Activated CD8-positive, alpha-beta memory T cell treated with anti-CD3 and anti-CD28 coated beads, Interleukin-2, amount 50 U/mL, for 48 hours (primary cell): Measurements from ENCODE around the gene RFTN1.
"Not testable (repeated sequence)": the region's sequence is repeated elsewhere in the genome, so short reads cannot be mapped to it uniquely, and the experiment has no call there.

Experiments used
- DNase-seq: peaks from one replicate; pipeline ENCODE4 v3.0.0-alpha.2; 2020

The RFTN1 gene

DNA sequence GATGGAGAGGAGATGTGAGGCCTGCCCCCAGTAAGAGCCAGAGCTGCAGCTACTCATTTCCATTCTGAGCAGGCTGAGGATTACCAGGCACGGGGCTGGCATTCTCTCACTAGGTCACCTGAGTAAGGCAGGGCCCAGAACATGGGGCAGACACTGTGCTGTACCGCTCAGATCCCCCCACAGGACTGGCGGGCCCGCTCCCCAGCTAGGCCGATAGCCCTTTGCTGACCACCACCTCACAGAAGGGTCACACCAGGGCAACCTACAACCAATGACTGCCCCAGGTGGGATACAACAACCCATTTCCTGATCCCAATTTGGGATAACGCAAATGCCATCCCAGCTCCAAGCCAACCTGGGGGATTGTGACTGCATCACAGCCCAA is 195.9 kb downstream of the RFTN1 start:
- DNase-seq, result no peak

DNA sequence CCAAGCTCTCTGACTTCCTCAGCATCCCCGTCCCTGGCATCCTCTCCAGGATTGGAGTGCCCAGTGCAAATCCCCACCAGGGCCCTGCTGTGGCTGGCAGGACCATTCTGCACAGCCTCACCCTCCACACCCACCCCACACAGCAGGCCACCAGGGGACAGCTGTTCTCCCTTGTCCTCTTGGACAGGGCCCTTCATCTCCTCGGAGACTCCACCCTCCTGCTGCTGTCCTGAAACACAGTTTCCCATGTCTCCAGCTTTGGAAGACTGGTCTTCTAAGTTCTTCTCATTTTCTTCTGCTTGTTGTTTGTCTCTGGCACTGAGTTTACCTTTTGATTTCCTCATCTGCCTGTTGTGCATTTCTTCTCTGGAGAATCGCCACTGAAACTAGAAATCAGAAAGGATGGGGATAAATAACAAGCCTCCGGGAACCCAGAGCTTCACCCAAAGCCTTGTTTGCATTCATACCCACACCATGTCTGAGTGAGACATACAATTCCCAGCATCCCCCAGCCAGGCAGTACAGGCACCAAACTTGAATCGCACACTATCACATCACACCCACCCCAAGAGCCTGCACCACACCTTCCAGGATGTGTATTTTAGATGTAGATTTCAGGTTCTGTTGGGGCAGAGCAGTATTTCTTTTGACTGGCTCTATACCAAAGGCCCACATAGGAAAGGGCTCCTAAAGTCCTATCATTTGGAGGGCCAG is 196.5 kb downstream of the RFTN1 start:
- DNase-seq, result no peak

DNA sequence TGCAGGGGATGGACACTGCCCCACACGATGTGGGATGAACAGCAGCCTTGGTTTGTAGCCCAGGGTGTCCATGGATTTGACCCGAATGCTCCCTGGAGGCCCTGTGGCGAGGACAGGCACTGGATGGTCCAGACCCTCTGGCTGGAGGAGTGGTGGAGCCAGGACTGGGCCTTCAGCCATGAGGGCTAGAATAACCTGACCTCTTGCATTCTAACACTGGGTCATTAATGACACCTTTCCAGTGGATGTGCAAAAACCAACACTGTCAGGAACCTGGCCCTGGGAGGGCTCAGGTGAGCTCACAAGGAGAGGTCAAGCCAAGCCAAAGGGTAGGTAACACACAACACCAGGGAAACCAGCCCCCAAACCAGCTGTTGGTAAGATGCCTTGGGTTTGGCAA is 197.1 kb downstream of the RFTN1 start:
- no peak for DNase-seq

DNA sequence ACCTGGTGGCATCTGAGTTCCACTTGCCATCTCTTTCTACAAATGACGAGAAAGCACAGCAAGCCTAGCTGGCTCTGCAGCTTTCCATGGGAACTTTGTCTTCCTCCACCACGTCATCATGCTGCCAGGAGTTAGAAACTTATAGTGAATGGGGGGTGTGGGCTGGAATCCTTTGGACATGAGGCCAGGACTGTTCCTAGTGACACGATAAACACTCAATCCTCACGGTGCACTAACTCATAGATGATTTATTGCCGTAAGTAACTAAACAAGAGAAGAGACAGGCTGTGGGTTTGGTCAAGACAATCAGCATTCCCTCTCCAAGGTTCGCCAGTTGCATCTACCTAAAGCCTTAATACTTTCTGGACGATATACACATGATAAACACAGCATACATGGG is 197.9 kb downstream of the RFTN1 start:
- DNase-seq, result no peak

DNA sequence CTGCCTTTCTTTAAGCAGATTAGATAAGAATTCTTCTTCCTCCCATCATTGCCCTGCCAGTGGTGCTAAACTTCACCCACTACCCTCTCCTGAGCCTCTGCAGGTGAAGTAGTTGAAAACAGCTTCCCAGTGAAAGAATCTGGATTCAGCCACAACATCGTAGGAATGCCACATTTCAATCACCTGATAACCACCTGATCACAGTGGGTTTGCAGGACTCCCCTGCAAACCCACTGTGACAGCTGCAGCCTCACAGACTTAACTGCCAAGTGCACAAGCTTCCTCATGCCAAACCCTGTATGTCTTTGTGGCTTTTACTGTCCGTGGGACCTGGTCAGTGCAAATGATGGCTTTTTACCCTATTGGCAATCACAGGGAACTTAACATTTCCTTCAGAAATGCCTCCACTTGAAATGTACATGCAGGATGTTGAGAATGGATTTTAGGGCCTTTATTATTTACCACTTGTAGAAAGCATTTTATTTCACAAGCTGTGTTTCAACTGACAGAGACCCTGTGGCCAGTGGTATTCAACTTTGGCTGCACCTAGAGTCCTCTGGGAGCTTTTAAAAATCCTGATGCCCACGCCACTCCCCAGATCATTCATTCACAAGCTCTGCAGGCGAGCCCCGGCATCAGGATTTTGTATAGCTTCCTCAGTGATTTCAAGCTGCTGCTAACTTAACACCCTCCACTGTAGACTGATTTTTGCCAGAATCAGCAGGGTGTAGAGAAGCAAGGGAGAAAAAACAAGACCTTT is 199.4 kb downstream of the RFTN1 start:
- DNase-seq, result no peak

DNA sequence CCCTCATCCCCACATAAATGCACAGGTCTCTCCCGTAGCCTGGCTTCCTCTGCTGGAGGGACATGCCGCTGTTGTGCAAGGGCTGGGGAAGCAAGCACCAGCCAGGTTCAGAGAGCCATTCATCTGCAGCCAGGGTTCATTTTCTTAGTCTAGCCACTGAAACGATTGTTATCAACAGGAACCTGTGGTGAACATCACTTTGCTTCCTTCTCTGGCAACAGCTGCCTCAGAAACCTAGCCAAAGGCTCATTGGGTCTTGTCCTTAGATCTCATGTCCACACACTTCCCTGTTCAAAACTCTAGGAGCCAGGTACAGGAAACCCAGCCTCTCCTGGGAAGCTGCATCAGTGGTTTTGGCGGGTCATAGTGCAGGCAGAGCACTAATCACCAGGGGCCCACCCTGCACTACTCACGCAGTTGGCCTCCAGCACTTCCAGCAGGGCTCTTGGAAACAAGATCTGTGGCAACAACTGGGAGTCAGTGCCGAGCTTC is 201.5 kb downstream of the RFTN1 start:
- no peak for DNase-seq

DNA sequence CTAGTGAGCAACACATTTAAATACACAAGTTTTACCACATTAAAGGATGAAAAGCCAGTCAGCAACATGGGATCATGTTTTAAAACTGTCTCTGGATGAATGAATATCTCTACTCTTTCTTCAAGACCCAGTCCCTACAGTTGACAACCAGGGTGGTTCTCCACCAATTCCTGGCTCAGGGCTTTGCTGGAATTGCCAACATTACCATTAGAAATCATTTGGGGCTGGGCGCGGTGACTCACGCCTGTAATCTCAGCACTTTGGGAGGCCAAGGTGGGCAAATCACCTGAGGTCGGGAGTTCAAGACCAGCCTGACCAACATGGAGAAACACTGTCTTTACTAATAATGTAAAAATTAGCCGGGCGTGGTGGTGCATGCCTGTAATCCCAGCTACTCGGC is 203.0 kb downstream of the RFTN1 start:
- not testable (repeated sequence) for DNase-seq

DNA sequence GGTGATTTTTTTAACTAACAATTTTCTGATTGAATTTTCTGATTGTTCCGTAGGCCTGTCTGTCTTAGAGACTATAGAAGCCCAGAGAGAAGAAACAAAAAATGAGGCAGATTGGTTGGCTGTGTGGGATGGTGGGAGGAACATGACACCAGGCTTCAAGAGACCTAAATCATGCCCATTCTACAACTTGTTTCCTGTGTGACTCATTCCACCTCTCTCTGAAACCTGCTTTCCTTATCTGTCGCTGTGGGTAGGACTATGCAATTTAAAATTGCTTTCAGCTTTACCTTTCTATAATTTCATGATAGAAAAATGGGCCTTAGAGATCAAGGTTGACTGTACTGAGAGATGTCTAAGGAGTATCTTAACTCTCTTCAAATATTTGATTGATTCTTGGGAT is 203.9 kb downstream of the RFTN1 start:
- no peak for DNase-seq

DNA sequence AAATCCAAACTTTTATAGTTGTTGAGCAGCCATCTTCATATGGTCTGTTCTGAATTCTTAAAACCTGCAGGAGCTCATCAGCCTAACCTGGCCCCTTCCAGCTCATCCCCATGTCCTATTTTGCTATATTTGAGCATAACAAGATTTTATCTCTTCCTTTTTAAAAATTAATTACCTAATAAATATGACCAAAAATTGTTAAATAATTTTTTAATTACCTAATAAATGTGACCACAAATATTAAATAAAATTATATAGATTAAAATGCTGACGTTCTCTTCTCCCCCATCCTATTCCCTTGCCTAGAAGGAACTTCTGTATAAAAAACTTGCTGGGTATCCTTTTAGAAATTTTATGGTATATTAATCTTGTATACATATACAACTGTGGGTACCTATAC is 204.8 kb downstream of the RFTN1 start:
- DNase-seq, result no peak

DNA sequence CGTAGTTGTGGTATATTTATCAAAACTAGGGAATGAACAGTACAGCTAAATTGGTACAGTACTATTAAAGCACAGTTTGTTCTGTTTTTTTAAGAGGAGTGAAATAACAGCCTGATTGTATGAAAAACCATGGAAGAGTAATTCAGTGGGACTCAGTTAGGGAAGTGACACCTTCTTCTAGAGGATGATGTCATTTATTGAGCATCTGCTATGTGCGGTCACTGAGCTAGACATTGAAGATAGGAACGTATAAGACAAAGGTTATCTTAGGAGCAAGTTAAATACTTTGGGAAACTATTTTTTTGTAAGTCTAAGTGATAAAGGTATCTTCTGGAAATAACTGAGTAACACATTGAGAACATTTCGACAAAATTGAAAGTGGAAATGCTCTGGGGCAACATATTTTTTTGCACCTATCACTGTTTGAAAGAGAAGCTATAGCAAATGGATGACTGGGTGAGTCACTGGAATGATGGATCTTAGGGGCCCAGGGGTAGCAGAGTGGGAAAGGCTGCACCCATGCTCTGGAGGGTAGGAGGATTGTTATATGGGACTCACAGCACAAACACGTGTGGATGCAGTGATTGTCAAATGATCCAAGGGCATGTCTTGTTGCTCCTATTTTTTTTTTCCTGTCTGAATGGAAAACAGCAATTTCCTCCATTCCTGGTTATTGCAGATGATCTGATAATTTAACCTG is 205.5 kb downstream of the RFTN1 start:
- DNase-seq, result no peak

DNA sequence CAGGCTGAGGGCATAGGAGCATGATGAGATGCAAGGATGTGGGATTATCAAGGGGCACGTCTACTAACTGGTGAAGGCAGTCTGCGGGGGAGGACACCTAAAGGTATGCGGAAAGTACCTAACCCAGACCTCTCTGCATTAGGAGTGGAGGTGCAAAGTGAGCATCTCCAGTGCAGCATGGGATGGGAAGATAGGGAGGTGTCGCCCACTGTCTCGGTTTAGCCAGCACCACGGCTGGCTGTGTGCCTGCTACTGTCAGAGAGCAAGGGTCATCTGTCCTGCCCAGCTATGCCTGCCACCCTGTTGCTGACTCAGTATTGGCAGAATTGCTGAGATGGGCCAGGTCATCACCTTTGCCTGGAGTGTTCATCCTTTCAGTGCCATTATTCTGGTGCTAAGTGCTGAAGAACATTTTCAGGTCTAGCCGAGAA is 208.4 kb downstream of the RFTN1 start:
- DNase-seq, result no peak

DNA sequence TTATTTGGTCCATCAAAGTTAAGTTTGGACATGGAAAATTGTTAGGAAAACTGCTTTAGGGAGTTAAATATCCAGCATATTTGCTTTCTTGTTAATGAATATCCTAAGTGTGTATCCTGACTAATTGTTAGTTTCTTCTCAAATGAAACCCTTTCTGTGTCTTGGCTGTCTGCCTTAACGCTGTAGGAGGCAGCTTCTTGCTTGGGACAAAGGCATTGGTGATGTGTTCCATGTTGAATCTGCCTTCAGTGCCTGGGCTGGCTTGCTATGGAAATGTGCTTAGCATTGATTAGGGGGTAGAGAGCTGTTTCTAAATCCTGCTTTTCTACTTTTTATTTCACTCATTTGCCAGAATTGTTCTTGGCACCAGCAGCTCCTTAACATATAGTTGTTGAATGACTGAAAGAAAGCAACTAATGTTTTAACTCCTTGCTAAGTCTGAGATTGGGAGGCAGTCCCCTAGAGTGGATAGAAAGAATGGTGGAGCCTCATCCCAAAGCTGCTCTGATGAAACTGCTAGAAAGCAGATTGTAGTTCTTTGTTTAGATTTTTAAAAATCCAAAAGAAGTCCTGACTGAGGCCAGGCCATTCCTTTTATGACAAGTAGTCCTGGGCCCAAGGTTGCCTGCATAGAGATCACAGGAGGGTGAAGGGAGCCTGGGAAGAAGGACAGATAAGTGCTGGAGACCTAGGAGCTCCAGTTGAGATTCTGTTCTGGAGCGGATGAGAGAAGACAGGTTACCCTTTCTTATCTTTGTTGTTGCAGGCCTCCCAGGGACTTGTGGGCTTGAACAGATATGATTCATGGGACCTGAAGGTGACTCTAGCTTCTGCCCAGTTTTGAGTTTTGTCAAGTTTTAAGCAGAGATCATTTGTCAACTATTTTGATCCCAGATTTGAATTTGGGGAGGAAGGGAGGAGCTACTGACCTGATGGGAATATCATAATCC is 209.2 kb downstream of the RFTN1 start:
- DNase-seq, result no peak

DNA sequence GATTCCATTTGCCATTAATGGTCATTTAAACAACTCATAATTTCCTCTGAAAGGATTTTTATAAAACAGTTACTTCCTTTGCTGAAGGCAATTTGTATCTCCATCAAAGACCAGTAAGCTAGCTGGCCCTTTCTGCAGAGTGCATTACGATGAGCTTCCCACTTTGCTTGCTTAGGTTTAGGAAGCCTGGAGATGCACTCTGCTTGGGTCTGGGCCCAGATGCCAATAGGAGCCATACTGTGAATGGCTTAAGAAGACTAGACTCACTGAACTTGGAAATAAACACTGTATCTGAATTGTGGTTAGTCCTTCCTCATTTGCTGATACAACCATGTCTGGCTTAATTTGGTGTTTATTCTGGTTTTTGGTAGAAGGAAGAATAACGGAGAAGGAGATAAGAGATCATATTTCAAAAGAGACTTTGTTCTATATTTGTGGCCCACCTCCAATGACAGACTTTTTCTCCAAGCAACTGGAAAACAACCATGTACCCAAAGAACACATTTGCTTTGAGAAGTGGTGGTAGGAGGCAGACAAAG is 210.4 kb downstream of the RFTN1 start:
- no peak for DNase-seq

DNA sequence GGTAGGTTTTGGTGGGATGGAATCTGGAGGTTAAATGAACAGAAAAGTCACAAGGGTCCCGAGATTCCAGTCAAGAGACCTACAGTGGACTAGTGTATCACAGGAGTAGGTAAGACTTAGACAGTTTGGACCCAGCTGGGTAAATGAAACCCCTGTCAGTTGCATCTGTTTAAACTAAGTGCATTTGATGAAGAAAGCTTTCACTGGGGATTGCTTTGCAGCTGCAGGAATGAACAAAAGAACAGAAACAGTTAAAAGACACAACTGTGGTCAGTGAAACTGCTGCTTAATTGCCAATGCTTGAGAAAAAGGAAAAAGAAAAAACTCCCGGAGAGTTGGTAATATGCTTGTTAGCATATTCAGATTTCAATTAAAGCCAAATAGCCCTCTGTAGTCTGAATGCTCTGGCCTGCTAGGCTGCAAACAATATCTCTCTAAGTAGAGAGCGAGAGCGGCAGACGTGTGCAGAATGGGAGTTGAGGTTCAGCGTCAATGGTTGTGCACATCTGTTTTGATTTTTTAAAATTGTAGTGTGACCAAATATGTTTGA is 211.3 kb downstream of the RFTN1 start:
- DNase-seq, result no peak

DNA sequence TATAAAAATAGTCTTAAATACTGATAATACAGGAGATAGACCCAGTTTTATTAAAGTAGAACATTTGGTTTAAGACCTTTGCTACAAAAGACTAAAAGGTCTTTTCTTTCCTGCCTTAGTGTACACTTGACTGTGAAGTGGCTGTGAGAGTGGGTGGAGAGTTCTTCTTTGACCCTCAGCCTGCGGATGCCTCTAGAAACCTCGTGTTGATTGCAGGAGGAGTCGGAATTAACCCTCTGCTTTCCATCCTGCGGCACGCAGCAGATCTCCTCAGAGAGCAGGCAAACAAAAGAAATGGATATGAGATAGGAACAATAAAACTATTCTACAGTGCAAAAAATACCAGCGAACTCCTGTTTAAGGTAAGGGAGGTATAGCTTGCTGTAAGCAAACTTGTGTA is 212.0 kb downstream of the RFTN1 start:
- DNase-seq, result no peak

DNA sequence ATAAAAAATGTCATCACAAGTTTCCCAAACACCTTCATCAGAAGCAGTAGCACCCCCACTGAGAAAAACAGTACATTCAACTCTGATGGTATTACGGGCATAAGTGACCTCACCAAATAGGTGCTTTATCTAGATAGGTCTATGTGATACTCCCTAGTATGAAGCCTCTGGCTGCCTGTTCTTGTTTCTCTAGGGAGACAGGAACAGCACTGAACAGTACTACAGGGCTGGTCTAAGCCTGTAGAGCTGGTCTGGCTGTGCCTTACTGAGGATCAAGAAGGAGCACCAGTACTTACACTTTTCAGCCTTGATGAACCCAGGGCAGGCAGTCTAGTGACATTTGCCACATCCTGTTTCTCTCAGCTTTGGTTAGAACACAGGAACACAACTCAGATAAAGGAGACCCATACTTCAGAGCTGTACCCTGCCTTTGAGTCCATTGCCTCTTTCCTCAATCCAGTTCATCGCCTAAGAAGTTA is 212.6 kb downstream of the RFTN1 start:
- DNase-seq, result no peak

DNA sequence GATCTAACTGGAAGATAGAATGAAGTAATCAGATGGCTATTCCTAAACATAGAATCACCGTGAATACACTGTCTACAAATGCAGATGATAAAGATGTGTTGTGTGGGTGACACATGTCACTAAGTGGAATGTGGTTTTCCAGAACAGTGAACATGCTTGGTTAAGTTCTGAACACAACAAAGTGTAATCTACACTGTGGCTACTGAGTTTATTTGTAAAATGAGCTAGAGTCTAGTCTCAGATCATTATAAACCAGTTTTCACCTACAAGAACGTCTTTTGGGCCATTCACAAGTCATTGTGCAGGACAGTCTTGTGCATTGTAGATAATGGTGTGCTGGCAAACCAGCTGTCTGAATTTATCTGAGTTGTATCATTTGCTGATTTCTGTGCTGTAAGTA is 213.2 kb downstream of the RFTN1 start:
- DNase-seq, result no peak

DNA sequence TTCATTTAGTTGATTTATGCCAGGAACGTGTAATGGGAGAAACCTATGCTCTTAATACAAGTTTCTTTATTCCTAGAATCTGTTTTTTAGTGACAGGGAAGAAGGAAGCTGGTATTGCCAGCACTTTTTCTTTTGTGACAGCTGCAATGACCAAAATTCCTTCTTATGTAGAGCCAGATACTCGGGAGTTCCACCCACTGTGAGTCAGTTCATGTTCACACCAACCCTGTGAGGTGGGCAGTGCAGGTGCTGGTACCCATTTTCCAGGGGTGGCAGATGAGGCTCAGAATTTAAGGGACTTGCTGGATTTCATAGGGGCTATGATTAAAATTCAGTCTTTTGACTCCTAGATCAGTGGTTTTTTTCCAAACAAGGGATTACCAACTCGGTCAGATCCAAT is 213.8 kb downstream of the RFTN1 start:
- no peak for DNase-seq

DNA sequence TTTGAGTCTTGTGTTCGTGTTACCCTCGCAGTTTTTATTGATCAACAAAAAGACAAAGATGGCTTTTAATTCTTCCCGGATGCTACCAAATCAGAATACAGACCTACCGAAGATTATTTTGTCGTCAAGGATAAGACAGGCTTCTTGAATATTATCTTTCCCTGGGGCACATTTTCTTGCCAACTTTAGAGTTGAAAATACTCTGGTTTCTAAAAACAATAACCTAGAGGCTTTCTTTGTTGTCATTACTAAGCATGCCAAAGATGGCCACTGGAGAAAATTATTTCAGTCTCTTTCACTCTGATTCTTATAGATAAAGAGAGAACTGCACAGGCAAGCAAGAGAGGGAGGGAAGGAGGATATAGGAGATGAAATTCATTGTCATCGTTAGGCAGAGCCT is 214.6 kb downstream of the RFTN1 start:
- no peak for DNase-seq

DNA sequence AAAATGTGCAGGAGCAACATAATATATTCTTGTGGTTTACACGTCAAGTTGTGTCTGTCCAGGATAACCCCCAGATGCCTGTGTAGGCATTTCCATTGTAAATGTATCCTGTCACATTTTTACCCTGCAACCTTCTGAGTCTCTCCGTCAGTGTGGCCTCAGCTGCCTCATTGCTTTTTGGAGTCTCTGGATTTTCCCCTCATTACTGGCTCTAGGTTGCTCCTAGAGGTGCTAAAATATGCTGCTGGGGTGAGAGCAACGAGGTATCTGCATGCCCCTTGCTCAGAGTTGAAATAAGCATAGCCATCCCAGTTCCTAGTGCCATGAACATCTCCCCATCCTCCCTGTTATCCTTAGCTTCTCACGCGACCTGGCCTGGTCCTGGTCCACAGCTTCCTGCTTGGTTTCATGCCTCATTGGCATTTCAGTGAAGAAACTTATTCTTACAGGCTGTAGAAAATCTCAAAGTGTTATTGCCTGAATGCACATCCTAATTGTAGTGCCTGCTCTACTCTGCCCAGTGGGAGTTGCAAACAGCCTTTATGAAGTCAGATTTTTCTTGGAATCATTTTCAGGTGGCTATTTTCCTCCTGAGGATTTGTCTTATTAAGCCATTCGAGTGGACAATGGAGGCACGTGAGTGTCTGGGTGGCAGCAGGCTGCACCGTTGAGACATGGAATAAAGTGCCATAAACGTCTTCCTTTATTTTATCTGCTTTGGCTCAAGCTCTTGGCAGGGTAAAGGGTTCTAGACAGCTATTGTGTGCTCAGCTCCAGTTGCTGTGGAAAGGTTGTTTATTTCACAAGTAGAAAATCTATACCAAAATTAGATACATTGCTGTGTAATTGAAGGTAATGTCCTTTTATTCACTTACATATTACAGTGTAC is 215.3 kb downstream of the RFTN1 start:
- DNase-seq, result no peak
